HEK293T (cell line): Measurements from ENCODE around the gene PTPN1.

Experiments used
- BHLHE40 ChIP-seq: fragments of 450-650 bp; IDR thresholded peaks from 2 replicates; pipeline ENCODE4 v1.6.1; 2016; ENCODE audit warnings: mild to moderate bottlenecking, moderate library complexity, borderline replicate concordance
- FOXK2 ChIP-seq: fragments of 450-650 bp; IDR thresholded peaks from 2 replicates; pipeline ENCODE4 v1.6.1; 2016; ENCODE audit warnings: mild to moderate bottlenecking
- FOXM1 ChIP-seq: fragments of 450-650 bp; IDR thresholded peaks from 2 replicates; pipeline ENCODE4 v1.6.1; 2017; ENCODE audit warnings: mild to moderate bottlenecking, borderline replicate concordance
- HDGF ChIP-seq: fragments of 450-650 bp; IDR thresholded peaks from 2 replicates; pipeline ENCODE4 v1.6.1; 2017; ENCODE audit warnings: antibody characterized with exemption, borderline replicate concordance
- LEF1 ChIP-seq: fragments of 450-650 bp; IDR thresholded peaks from 2 replicates; pipeline ENCODE4 v1.6.1; 2017; ENCODE audit warnings: mild to moderate bottlenecking, borderline replicate concordance
- NFRKB ChIP-seq: fragments of 450-650 bp; IDR thresholded peaks from 2 replicates; pipeline ENCODE4 v1.6.1; 2016; ENCODE audit warnings: mild to moderate bottlenecking, moderate library complexity
- SP1 ChIP-seq: fragments of 450-650 bp; IDR thresholded peaks from 2 replicates; pipeline ENCODE4 v1.6.1; 2017
- SUZ12 ChIP-seq: fragments of 450-650 bp; IDR thresholded peaks from 2 replicates; pipeline ENCODE4 v1.6.1; 2016; ENCODE audit warnings: mild to moderate bottlenecking
- TARDBP ChIP-seq: fragments of 450-650 bp; IDR thresholded peaks from 2 replicates; pipeline ENCODE4 v1.6.1; 2016
- ZNF384 ChIP-seq: fragments of 450-650 bp; IDR thresholded peaks from 2 replicates; pipeline ENCODE4 v1.6.1; 2016

- TF ChIP-seq HDGF: no peak
- no peak for TF ChIP-seq FOXM1
- TF ChIP-seq FOXK2: no peak
- no peak for TF ChIP-seq BHLHE40
- TF ChIP-seq NFRKB: no peak
- no peak for TF ChIP-seq SP1
- no peak for TF ChIP-seq ZNF384
- TF ChIP-seq LEF1: no peak
- TF ChIP-seq SUZ12: no peak
- TF ChIP-seq TARDBP: no peak
Observed at GRCh38 chr20:50508171-50508755, 1.9 kb upstream of the PTPN1 start.
